ENCODE measurements around the gene EHD3.

DNA sequence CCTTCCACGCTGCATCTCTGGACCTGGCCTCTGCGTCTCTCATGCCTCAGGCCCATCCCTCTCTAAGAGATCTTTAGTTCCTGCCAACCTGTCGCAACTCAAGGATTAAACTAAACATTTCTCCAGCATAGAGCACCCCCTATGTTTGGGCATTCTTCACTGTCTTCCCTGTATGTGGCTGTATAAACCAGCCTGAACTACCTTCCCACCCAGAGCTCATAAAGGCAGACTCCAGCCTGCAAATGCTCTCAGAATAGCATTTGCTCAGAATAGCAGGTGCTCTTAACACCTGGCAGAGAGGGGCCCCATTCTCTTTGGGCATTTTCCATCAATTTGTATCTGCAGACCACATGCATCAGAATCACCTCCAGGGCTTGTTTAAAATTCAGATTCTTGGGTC lies 83.4 kb downstream of the EHD3 start:
- TF ChIP-seq TAF1 (IDR thresholded peaks at IDR 0.05; ENCODE audit: borderline replicate concordance, low read depth, low read length) (no peak), POLR2A (IDR thresholded peaks at IDR 0.05; ENCODE audit: low read depth, low read length) (no peak)
